Measurements from ENCODE around the gene VCP.
A peak's percentile ranks its signal among the peaks of the same experiment; 100 is the strongest.

GRCh38 chr9:35054185-35054835 lies 18.1 kb downstream of the VCP start:
- TF ChIP-seq EZH2 (IDR thresholded peaks at IDR 0.05) (no peak), POLR2AphosphoS5 (IDR thresholded peaks at IDR 0.05; ENCODE audit: borderline replicate concordance, low read depth, low read length) (peak; percentile 16), FOXP2 (optimal IDR thresholded peaks at IDR 0.05; ENCODE audit: control extremely low read depth, extremely low read length, insufficient read depth) (no peak)
